LHCN-M2 (cell line): ENCODE results near the gene ANKFN1. TPM values are rescaled to one million over a fixed set of nuclear protein-coding genes. Genes with fewer than 3 reads are reported as not detected.

ENCODE experiments used
- DNase-seq: peaks from one replicate; pipeline ENCODE4 v3.0.0-alpha.2; 2012; ENCODE audit warnings: low read depth
- total RNA-seq: library from RNA; depleted of rRNA; stranded (reverse); fragments of >200 nt; gene quantifications from 2 replicates; pipeline ENCODE4 v1.2.3, GENCODE V29; 2014

Gene ANKFN1
- total RNA-seq, 1 experiment from 2014 or later, result not detected

- peak; percentile 60 for DNase-seq
These were observed 346.6 kb downstream of the ANKFN1 start for GRCh38 chr17:56499799-56500388.

DNA sequence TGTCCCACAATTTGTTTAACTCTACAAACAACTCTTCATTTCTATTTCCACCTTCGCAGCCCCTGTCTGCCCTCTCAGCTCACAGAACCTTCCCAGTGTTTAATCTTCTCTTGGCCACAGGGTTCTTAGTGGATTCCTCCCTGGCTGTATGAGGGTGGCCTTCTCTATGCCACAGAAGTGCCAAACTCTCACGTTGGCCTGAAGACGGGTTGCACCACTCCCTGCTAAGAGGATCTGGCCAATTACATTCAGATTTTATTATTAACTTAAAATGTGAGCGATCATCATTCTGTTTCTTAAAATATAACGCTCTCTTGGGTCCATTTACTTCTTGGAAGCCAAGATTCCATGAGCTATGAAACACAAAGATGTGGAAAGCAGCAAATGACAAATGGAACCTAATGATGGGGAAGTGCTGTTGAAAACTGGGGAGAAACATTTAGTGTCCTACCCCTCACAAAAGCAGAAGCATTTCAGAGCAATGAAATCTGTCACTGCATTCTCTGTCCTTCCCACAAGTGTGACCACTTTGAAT, 348.9 kb downstream of the ANKFN1 start:
- no peak for DNase-seq

DNA sequence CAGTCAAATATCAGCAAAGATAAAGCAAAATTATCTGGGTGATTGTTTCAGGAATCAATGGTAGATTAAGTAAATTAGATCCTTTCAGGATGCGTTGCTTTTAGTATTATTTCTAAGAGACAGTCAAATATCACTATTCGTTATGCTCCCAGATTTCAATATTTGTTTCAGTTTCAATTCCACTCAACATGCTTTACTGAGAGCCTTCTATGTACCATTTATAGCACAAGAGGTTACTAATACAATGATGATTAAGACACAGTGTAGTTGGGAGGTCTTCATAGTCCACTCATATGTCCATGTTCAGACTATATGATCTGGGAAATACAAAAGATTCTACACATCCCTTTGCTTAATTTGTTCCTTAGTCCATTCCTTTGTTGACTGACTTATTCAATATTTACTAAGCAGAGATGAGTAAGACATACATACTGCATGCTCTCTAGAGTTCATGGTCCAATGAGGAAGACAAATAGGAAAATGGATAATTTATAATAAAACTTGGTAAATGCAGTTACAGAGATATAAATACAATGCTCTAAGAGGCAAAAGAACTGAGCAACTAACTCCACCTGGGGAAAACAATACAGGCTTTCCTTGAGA, 352.0 kb downstream of the ANKFN1 start:
- DNase-seq, result no peak

GRCh38 chr17:56506349-56506748, 353.1 kb downstream of the ANKFN1 start:
- no peak for DNase-seq

GRCh38 chr17:56510554-56511342, 357.5 kb downstream of the ANKFN1 start:
- DNase-seq, result no peak

DNA sequence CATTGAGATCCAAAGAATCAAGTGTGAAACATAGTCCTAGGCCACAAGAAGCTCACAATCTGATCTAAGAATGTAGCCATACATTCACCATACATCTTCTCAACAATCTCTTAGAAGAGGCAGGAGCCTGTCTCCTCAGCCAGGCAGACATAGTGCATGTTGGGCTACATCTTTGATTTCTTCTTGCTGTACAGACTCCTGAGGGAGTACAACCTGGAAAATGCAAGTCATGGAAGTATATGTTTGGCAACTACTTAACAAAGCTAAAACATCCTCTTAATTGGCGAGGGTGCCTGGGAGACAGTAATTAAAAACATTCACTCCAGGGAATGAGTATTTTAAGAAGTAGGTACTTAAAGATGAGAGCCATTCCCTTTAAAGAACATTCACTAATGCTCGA, 361.0 kb downstream of the ANKFN1 start:
- no peak for DNase-seq

- no peak for DNase-seq
These were observed 361.6 kb downstream of the ANKFN1 start for GRCh38 chr17:56514899-56515298.

- DNase-seq, result no peak
These were observed 368.3 kb downstream of the ANKFN1 start for GRCh38 chr17:56521414-56522141.

GRCh38 chr17:56523042-56523441, 369.8 kb downstream of the ANKFN1 start:
- no peak for DNase-seq

DNA sequence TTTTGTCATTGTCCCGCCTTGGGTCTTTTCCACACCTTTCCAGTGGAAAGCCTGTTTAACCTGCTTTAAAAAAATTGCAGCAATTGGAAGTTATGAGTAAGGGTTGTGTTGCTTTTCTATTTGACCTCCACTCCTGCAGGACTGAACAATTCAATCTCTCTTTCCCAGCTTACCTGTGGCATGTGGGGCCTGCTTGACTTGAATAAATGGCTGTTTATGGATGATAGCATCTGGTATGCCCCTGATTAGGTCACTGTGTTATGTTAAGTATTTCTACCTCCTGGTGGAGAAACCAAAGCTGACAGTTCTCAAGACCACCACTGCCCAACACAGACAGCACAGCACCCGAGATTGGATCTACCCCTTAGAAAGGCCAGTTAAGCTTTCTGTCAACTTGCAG, 375.4 kb downstream of the ANKFN1 start:
- no peak for DNase-seq

- no peak for DNase-seq
These were observed 379.7 kb downstream of the ANKFN1 start for GRCh38 chr17:56532926-56533325.

GRCh38 chr17:56536766-56537165, 383.5 kb downstream of the ANKFN1 start:
- no peak for DNase-seq

DNA sequence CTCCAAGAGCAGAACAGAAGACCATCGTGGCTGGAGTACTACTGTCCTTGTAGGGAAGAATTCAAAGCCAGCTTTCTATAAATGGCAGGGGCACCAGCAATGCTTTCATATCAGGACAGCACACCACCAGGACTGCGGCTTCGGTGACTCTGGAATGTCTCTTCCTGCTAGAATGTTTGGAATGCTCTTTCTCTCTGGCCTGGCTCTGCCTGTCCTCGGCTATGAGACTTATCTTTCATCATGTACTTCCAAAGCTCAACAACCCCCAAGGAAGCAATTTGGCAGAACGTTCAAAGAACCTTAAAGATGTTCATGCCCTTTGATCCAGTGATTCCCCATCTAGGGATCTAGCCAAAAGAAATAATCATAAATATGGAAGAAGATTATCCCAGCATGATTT, 387.6 kb downstream of the ANKFN1 start:
- peak; percentile 17 for DNase-seq

- DNase-seq, result no peak
These were observed 390.0 kb downstream of the ANKFN1 start for GRCh38 chr17:56543280-56543679.

DNA sequence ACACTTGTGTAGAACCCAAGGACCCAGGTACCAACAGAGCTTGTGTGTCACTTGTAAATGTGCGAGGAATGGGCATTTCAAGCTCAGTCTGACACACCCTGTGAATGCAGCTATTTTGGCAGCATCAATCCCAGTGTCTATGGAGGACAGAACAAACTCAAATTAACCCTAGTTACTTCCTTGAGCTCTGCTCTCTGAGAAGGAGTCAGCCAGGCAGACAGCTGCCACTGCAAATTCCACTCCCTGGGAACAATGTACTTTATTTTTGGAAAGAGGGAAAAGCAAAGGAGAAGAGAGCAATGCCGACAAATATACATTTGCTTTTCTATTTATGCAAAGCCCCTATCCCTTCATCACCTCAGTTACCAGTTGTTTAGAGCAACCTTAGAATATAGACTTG, 391.8 kb downstream of the ANKFN1 start:
- DNase-seq, result peak; percentile 10

GRCh38 chr17:56545930-56546329, 392.7 kb downstream of the ANKFN1 start:
- no peak for DNase-seq

DNA sequence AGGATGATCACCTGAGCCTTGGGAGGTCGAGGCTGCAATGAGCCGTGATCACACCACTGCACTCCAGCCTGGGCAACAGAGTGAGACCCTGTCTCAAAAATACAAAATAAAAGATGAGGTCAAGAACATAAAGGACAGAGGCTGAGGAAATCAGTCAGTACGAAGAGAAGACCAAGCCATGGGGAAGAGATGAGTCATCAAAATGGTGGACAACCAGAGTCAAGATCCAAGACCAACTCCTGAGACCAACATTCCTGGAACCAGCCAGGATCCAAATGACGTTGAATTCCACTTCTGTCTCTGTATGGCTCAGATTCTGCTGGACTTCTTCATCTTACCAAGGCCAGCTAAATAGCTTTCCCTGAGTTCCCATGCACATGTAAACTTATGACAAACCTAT, 395.4 kb downstream of the ANKFN1 start:
- DNase-seq, result peak; percentile 30

DNA sequence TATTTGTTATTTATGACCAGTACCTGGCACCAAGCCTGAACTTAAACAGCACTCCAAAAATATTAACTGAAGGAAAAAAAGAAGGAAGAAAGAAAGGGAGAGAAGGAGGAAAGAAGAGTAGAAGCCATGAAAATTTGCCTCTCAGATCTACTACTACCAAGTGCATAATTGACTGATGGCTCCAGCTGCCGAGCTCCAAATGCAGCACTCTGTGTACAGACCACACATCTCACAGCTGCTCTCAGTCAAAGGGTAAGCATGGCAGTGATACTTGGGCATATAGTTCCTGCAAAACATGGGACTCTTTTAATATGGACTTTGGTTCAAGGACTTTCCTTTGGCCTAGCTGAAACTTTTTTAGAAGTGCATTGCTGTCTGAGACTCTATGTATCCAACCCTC, 396.2 kb downstream of the ANKFN1 start:
- DNase-seq, result peak; percentile 84

GRCh38 chr17:56557682-56558081, 404.4 kb downstream of the ANKFN1 start:
- no peak for DNase-seq

GRCh38 chr17:56558088-56558487, 404.8 kb downstream of the ANKFN1 start:
- no peak for DNase-seq
